Measurements from ENCODE around the gene TPRG1L. TPM values are rescaled to one million over a fixed set of nuclear protein-coding genes. Genes with fewer than 3 reads are reported as not detected.
"Not testable (repeated sequence)": the region's sequence is repeated elsewhere in the genome, so short reads cannot be mapped to it uniquely, and the experiment has no call there.

The TPRG1L gene
- total and polyA plus RNA-seq, 10 donors, result 19.9 to 45.9 (median 31.5) TPM

DNA sequence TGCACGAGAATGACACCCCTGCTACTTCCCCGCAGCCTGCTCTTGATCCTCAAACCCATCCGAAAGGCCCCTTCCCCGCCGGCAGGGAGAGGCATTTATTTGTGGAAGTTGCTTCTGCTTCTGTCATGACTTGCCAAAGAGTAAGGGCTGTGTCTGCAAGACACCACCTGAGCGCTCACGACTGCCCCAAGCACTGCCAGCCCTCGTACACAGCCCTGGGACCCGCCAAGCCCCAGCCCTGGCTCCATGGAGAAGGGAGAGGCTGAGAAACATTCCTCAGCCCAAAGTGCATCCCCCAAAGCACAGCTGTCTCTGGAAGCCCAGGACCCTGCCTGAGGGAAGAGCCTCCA is 6.3 kb upstream of the TPRG1L start:
- no peak for DNase-seq
- Histone ChIP-seq H3K27ac (no peak overlapping the region), H3K36me3 (peaks cover 0 to 5% (median 0%) of the 10 kb centered on the region in 6 donors), H3K27me3 (replicated peaks in 1 of 7) (peaks cover 0 to 38% (median 0%) of the 10 kb centered on the region in 7 donors), H3K4me1 (peaks cover 18 to 53% (median 29%) of the 10 kb centered on the region in 6 donors), H3K4me3 (no peak overlapping the region), H3K9me3 (no peaks in the 10 kb centered on the region)
- intact Hi-C loops (cut with DNase I; ENCODE audit: low total_unique reads), result loop anchor here (2.0 to 5.0 kb wide), 2 partner anchors 51 to 128 kb away; no protein-coding TSS in a partner anchor
- TF ChIP-seq POLR2AphosphoS5 (IDR thresholded peaks at IDR 0.05), result no peak
- TF ChIP-seq POLR2A (IDR thresholded peaks at IDR 0.05), result no peak
- TF ChIP-seq, protein P1, sequence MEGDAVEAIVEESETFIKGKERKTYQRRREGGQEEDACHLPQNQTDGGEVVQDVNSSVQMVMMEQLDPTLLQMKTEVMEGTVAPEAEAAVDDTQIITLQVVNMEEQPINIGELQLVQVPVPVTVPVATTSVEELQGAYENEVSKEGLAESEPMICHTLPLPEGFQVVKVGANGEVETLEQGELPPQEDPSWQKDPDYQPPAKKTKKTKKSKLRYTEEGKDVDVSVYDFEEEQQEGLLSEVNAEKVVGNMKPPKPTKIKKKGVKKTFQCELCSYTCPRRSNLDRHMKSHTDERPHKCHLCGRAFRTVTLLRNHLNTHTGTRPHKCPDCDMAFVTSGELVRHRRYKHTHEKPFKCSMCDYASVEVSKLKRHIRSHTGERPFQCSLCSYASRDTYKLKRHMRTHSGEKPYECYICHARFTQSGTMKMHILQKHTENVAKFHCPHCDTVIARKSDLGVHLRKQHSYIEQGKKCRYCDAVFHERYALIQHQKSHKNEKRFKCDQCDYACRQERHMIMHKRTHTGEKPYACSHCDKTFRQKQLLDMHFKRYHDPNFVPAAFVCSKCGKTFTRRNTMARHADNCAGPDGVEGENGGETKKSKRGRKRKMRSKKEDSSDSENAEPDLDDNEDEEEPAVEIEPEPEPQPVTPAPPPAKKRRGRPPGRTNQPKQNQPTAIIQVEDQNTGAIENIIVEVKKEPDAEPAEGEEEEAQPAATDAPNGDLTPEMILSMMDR (IDR thresholded peaks at IDR 0.05 in 8 of 11, conservative IDR thresholded peaks at IDR 0.05 in 3 of 11), result no peak
- 59 to 72% (median 65%) methylated on average over 7 to 9 of the region's 9 CpGs for WGBS, 5 donors

DNA sequence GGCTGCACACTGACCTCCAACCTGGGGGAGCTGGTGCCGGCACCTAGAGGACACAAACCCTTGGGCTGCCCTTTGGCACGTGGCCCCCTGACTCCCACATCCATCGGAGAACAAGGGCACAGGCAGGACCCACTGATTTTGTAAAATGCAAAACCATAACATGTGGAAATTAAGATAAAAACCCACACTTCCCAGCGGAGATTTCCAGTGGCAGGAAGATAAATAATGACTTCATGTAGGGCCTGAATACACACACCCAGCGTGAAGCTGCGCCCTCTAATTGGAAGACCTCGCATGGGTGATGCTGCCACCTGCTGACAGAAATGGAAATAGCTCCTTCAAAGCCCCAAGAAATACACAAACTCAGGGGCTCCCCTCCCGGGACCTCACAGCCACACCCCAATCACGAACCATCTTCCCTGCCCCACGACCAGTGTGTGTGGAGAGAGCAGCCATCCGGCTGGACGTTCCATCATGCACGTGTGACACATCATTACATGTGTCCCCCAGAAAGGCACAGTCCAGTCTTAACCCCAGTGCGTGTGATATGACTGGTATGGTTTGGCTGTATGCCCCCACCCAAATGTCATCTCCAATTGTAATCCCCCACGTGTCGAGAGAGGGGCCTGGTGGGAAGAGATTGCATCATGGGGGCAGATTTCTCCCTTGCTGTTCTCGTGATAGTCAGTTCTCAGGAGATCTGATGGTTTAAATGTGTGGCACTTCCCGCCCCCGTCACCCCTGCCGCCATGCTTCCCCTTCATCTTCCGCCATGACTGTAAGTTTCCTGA is 5.7 kb upstream of the TPRG1L start:
- H3K27me3 ChIP-seq (replicated peaks in 1 of 7), result peaks cover 0 to 32% (median 0%) of the 10 kb centered on the region in 7 donors
- no peaks in the 10 kb centered on the region for H3K9me3 ChIP-seq
- intact Hi-C loops (cut with DNase I; ENCODE audit: low total_unique reads), result loop anchor here (2.0 to 5.0 kb wide), 2 partner anchors 52 to 128 kb away; no protein-coding TSS in a partner anchor
- H3K4me1 ChIP-seq, result peaks cover 23 to 58% (median 35%) of the 10 kb centered on the region in 6 donors
- DNase-seq, result peak; percentile 86
- peaks cover 0 to 5% (median 0%) of the 10 kb centered on the region in 6 donors for H3K36me3 ChIP-seq
- peak overlapping the region in 1 of 8 donors; percentile 18 for H3K27ac ChIP-seq
- TF ChIP-seq POLR2A (IDR thresholded peaks at IDR 0.05), result no peak
- TF ChIP-seq POLR2AphosphoS5 (IDR thresholded peaks at IDR 0.05), result no peak
- TF ChIP-seq, protein P1 (IDR thresholded peaks at IDR 0.05 in 8 of 11, conservative IDR thresholded peaks at IDR 0.05 in 3 of 11), result peak; percentile 67 to 90 (median 85)
- WGBS, 5 donors, result 11 to 19% (median 15%) methylated on average over 18 to 21 of the region's 21 CpGs
- no peak overlapping the region for H3K4me3 ChIP-seq

- TF ChIP-seq, protein P1 (IDR thresholded peaks at IDR 0.05 in 8 of 11, conservative IDR thresholded peaks at IDR 0.05 in 3 of 11), result no peak
- no peak for TF ChIP-seq POLR2AphosphoS5 (IDR thresholded peaks at IDR 0.05)
- TF ChIP-seq POLR2A (IDR thresholded peaks at IDR 0.05), result no peak
- Histone ChIP-seq H3K27me3 (replicated peaks in 1 of 7) (peaks cover 0 to 18% (median 0%) of the 10 kb centered on the region in 7 donors), H3K4me1 (peaks cover 24 to 67% (median 43%) of the 10 kb centered on the region in 6 donors), H3K4me3 (no peak overlapping the region), H3K27ac (no peak overlapping the region), H3K9me3 (no peaks in the 10 kb centered on the region), H3K36me3 (peaks cover 0 to 5% (median 0%) of the 10 kb centered on the region in 6 donors)
- intact Hi-C loops (cut with DNase I; ENCODE audit: low total_unique reads), result no loop called here
- no peak for DNase-seq
- 81 to 89% (median 85%) methylated on average over 12 of the region's 12 CpGs for WGBS, 5 donors
These were observed 4.1 kb upstream of the TPRG1L start for GRCh38 chr1:3620708-3621107.

DNA sequence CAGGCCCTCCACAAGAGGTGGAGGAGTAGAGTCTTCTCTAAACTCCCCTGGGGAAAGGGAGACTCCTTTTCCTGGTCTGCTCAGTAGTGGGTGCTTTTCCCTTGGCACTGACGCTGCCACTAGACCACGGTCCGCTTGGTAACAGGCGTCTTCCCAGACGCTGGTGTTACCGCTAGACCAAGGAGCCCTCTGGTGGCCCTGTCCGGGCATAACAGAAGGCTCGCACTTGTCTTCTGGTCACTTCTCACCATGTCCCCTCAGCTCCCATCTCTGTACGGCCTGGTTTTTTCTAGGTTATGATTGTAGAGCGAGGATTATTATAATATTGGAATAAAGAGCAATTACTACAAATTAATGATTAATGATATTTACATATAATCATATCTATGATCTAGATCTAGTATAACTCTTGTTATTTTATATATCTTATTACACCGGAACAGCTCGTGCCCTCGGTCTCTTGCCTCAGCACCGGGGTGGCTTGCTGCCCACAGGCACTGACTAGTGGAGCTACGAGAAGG is 3.6 kb upstream of the TPRG1L start:
- WGBS, 5 donors, result 26 to 41% (median 28%) methylated on average over 11 to 15 of the region's 15 CpGs
- H3K27ac ChIP-seq; DNase-seq; H3K9me3 ChIP-seq; H3K36me3 ChIP-seq; H3K4me3 ChIP-seq; intact Hi-C loops (cut with DNase I; ENCODE audit: low total_unique reads): not testable (repeated sequence)
- peaks cover 27 to 72% (median 48%) of the 10 kb centered on the region in 6 donors for H3K4me1 ChIP-seq
- H3K27me3 ChIP-seq (replicated peaks in 1 of 7), result peaks cover 0 to 13% (median 0%) of the 10 kb centered on the region in 7 donors
- TF ChIP-seq, protein P1 (IDR thresholded peaks at IDR 0.05 in 8 of 11, conservative IDR thresholded peaks at IDR 0.05 in 3 of 11), result peak in 10 of 11 experiments; percentile 29 to 82 (median 71)

DNA sequence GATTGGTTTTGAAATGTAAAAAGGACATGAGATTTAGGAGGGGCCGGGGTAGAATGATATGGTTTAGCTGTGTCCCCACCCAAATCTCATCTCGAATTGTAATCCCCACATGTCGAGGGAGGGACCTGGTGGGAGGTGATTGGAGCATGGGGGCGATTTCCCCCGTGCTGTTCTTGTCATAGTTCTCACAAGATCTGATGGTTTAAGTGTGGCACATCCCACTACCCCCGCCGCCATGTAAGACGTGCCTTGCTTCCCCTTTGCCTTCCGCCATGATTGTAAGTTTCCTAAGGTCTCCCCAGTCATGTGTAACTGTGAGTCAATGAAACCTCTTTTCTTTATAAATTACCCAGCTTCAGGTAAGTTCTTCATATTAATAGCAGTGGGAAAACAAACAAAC is 2.7 kb upstream of the TPRG1L start:
- WGBS, 5 donors, result 76 to 87% (median 85%) methylated on average over 9 of the region's 9 CpGs
- H3K27me3 ChIP-seq (replicated peaks in 1 of 7); intact Hi-C loops (cut with DNase I; ENCODE audit: low total_unique reads); DNase-seq; H3K27ac ChIP-seq; H3K4me3 ChIP-seq; H3K9me3 ChIP-seq: not testable (repeated sequence)
- Histone ChIP-seq H3K36me3 (peaks cover 0 to 17% (median 3%) of the 10 kb centered on the region in 6 donors), H3K4me1 (peaks cover 27 to 79% (median 52%) of the 10 kb centered on the region in 6 donors)

All from spleen (tissue), 11 donors.